ENCODE data around the gene PRELID3B. TPM values are rescaled to one million over a fixed set of nuclear protein-coding genes. Genes with fewer than 3 reads are reported as not detected.

Gene PRELID3B
- total RNA-seq, 2 experiments from 2014 or later, result 57.3 to 65.7 TPM

DNA sequence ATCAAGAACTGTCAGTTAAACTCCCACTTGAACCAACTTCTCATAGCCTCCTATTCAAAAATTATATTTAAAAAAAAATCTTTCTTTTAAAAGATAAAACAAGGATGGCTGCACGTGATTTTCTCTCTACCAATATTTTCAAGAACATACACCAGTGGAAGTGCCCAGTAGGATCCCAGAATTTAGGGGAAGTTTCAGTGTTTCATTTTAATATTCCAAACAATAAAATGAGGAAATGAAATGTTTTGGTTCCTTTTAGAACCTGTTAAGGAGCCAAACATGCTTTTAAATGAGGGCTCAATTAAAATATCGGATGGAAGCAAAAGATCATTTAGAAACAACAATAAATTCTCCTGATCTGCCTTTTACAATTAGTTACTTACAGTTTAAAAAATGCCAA is 26.4 kb upstream of the PRELID3B start:
- Mint-ChIP-seq H3K9me3 (no peaks in the 10 kb centered on the region), H3K4me3 (no peak overlapping the region), H3K27ac (no peak overlapping the region), H3K4me1 (no peaks in the 10 kb centered on the region), H3K36me3 (no peaks in the 10 kb centered on the region), H3K27me3 (peaks cover 34% of the 10 kb centered on the region)
- ATAC-seq (ENCODE audit: low read depth), result no peak
- POLR2A ChIA-PET, result no interaction called here
- DNase-seq, result no peak

DNA sequence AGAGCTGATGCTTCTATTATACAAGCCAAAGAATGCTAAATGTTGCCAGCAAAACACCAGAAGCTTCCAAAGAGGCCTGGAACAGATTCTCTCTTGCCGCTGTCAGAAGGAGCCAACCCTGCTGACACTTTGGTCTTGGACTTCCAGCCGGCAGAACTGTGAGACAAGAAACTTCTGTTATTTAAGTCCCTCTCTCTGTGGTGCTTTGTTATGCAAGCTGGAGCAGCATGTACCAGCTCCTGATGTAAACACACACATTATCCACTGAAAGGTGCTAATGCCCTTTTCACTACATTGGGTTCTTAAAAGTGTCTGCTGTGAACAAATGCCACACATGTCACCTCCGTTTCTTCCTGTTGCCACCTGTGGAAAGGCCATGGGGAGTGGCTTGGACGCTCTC is 25.9 kb upstream of the PRELID3B start:
- DNase-seq (no peak), ATAC-seq (ENCODE audit: low read depth) (no peak)
- Mint-ChIP-seq H3K36me3 (no peaks in the 10 kb centered on the region), H3K27me3 (peaks cover 38% of the 10 kb centered on the region), H3K9me3 (no peaks in the 10 kb centered on the region), H3K4me3 (no peak overlapping the region), H3K4me1 (no peaks in the 10 kb centered on the region), H3K27ac (no peak overlapping the region)
- POLR2A ChIA-PET, result no interaction called here

DNA sequence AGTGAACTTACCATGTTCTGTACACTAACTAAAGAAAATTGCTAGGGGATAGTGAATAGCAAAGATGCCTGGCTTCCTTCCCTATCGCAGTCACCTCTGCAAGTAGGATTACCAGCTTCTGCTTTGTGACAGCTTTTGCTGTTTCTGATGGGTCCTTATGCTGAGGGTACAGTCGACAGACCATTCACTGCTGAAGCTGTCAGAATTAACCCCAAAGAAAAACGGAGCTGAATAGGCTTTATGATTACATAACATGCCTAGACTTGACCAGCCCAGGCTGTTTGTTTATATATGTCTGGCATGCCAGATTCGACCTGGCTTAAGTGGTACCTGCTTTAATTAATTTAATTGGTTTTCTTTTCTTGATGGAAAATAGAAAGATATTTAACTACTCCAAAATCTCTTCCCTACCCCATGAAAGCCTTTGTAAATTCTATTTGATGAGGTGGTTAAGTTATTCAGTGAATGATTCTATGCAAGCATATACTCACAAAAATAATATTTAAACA is 21.7 kb upstream of the PRELID3B start:
- POLR2A ChIA-PET, result no interaction called here
- ATAC-seq (ENCODE audit: low read depth) (no peak), DNase-seq (no peak)
- Mint-ChIP-seq H3K4me3 (no peak overlapping the region), H3K9me3 (no peaks in the 10 kb centered on the region), H3K4me1 (no peaks in the 10 kb centered on the region), H3K27ac (no peak overlapping the region), H3K27me3 (peaks cover 47% of the 10 kb centered on the region), H3K36me3 (no peaks in the 10 kb centered on the region)

DNA sequence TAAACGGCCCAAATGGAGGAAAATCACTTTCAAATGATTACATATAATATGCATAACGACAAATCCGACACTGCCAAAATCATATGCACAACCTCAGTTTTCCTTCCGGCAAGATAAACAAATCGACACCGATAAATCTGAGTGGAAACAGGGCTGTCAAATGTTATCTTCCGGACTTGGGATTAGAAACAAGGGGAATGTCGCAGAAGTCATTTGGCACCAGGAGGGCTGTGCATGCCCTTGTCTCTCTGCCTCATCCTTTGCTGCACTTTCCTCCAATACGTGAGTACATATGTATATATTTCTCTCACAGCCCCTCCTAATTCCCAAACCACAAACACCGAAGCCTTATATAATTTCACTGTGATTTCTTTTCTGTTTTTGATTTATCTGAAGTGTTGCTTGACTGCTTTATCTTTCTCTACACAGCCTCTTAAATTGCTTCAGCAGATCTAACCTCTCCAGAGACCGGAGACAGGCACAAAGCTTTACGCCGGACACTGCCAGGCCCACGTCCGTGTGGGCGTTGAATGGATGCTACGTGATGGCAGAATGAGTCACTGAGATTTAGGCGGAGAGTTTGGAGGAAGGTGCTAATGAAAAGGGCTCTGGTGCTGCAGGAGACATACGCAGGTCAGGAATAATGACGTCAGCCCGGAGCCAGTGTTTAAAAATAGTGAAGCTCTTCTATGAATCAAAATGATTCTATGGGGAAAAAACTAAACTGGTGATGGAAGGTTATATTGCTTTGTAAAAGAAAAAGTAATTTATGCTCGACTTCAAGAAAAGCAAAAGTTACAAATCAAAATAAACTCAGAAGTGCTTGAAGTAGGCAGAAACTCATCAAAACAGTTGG is 21.0 kb upstream of the PRELID3B start:
- DNase-seq (no peak), ATAC-seq (ENCODE audit: low read depth) (no peak)
- no peak overlapping the region for H3K4me3 Mint-ChIP-seq
- H3K27me3 Mint-ChIP-seq, result peaks cover 45% of the 10 kb centered on the region
- POLR2A ChIA-PET, result no interaction called here
- H3K9me3 Mint-ChIP-seq, result no peaks in the 10 kb centered on the region
- H3K4me1 Mint-ChIP-seq, result no peaks in the 10 kb centered on the region
- H3K27ac Mint-ChIP-seq, result no peak overlapping the region
- H3K36me3 Mint-ChIP-seq, result no peaks in the 10 kb centered on the region

DNA sequence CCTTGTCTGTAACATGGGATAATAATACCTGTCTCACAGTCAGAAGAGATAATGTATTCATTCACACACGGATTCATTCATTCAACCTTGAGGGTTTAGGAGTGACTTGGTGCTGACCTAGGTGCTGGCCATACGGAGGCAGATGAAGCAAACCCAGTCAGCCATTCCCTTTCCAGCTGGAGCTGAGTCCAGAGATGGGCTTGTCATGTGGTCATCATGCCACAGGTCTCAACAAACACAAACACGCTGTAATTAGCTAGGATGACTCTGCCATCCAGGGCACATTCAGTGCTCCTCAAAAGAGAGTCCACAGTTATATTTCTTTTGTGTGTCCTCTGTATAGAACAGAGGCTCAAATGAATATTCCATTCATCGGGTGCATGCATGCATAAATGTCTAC is 19.5 kb upstream of the PRELID3B start:
- Mint-ChIP-seq H3K36me3 (no peaks in the 10 kb centered on the region), H3K4me1 (no peaks in the 10 kb centered on the region), H3K9me3 (no peaks in the 10 kb centered on the region), H3K27me3 (peaks cover 41% of the 10 kb centered on the region), H3K27ac (no peak overlapping the region), H3K4me3 (no peak overlapping the region)
- DNase-seq (no peak), ATAC-seq (ENCODE audit: low read depth) (no peak)
- POLR2A ChIA-PET, result no interaction called here

DNA sequence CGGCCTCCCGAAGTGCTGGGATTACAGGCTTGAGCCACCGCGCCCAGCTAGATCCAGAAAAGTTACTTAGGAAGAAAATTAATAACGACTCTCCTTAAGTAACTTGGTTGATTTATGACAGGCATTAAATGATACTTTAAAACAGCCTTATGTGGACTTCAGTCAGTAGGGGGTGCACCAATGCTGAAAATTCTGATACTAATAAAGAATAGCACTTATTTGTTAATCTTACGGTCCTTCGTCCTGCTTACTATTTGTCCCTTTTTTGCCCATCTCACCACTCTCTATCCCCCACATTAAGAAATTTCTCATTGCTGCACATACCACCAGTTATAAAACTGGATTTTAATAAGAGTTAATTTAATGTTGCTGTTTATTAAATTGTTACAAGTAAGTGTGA is 12.7 kb upstream of the PRELID3B start:
- POLR2A ChIA-PET, result no interaction called here
- H3K27me3 Mint-ChIP-seq, result peaks cover 45% of the 10 kb centered on the region

DNA sequence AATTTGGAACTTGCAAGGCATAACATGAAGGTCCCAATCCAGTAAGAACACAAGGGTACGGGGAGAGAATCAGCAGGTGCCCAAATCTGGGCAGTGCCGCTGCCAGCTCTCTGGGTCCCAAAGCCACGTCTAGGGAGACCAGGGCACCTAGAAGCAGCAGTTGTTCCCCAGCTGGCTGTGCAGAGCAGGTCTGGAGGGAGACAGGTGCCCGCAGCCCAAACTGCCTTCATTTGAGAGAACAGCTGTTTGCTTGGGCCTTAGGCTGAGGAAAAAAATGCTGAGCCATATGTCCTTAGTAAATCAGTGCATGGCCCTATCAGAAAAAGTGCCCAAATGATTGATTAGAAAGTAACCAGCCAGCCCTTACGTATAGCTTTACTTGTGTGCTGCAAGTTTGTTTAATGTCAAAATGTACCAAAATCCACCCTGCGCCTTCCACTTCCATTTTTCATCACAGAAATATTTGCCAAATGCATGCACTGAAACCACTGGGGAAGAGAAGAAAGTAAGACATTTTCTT is 9.1 kb upstream of the PRELID3B start:
- H3K27me3 Mint-ChIP-seq, result peaks cover 47% of the 10 kb centered on the region

More for the DNA sequence above, 12.7 kb upstream of the PRELID3B start:
- no peak for ATAC-seq (ENCODE audit: low read depth)
- Mint-ChIP-seq H3K27ac (no peak overlapping the region), H3K9me3 (no peaks in the 10 kb centered on the region), H3K36me3 (no peaks in the 10 kb centered on the region), H3K4me1 (peaks cover 2% of the 10 kb centered on the region), H3K4me3 (no peak overlapping the region)
- DNase-seq, result no peak

DNA sequence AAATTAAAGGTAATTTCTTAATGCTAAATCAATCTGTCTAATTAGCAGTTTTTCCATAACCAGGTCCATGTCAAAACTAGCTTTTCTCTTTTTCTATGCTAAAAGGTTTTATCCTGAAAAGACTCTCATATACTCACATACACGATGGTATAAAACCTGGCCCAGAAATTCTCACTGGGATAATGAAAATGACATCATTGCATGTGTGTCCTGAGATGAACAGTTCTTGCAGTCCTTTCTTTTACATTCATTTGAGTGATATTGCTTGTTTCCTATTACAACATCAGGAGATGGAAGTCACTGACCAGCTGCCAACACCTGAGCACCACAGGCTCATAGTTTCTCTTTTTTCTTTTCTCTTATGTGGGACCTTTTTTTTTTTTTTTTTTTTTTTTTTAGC is 7.9 kb upstream of the PRELID3B start:
- DNase-seq, result no peak
- H3K4me1 Mint-ChIP-seq, result peaks cover 9% of the 10 kb centered on the region
- H3K27me3 Mint-ChIP-seq, result peaks cover 41% of the 10 kb centered on the region
- H3K27ac Mint-ChIP-seq, result no peak overlapping the region
- no peak overlapping the region for H3K4me3 Mint-ChIP-seq
- POLR2A ChIA-PET, result no interaction called here
- no peaks in the 10 kb centered on the region for H3K9me3 Mint-ChIP-seq
- H3K36me3 Mint-ChIP-seq, result no peaks in the 10 kb centered on the region
- ATAC-seq (ENCODE audit: low read depth), result no peak

More for the DNA sequence above, 9.1 kb upstream of the PRELID3B start:
- H3K36me3 Mint-ChIP-seq, result no peaks in the 10 kb centered on the region
- ATAC-seq (ENCODE audit: low read depth), result no peak
- no peak overlapping the region for H3K27ac Mint-ChIP-seq
- POLR2A ChIA-PET, result interaction anchor here (1.1 kb wide), 1 partner anchor 20 kb away, joined by 4 read pairs; the partner anchor contains the start of gene ATP5F1E
- no peak overlapping the region for H3K4me3 Mint-ChIP-seq
- no peaks in the 10 kb centered on the region for H3K9me3 Mint-ChIP-seq
- peaks cover 9% of the 10 kb centered on the region for H3K4me1 Mint-ChIP-seq
- no peak for DNase-seq

DNA sequence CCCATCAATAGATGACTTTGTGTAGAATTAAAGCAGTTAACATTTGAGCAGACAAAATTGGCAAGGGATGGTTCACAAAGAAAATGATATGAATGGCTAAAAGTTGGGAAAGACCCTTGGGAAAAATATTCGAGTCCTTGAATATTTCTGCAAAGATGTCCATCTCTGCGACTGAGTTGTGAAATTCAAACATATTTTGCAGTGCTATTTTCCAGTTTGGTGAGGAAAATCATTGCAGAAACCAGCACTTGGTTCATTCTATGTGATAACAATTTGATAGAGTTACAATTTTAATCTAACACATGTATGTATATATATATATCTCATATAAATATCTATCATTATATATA is 6.1 kb upstream of the PRELID3B start:
- H3K36me3 Mint-ChIP-seq, result no peaks in the 10 kb centered on the region
- POLR2A ChIA-PET, result no interaction called here
- H3K27me3 Mint-ChIP-seq, result peaks cover 28% of the 10 kb centered on the region
- H3K4me1 Mint-ChIP-seq, result peaks cover 18% of the 10 kb centered on the region
- no peak for ATAC-seq (ENCODE audit: low read depth)
- no peak overlapping the region for H3K27ac Mint-ChIP-seq
- H3K4me3 Mint-ChIP-seq, result no peak overlapping the region
- DNase-seq, result no peak
- H3K9me3 Mint-ChIP-seq, result no peaks in the 10 kb centered on the region

DNA sequence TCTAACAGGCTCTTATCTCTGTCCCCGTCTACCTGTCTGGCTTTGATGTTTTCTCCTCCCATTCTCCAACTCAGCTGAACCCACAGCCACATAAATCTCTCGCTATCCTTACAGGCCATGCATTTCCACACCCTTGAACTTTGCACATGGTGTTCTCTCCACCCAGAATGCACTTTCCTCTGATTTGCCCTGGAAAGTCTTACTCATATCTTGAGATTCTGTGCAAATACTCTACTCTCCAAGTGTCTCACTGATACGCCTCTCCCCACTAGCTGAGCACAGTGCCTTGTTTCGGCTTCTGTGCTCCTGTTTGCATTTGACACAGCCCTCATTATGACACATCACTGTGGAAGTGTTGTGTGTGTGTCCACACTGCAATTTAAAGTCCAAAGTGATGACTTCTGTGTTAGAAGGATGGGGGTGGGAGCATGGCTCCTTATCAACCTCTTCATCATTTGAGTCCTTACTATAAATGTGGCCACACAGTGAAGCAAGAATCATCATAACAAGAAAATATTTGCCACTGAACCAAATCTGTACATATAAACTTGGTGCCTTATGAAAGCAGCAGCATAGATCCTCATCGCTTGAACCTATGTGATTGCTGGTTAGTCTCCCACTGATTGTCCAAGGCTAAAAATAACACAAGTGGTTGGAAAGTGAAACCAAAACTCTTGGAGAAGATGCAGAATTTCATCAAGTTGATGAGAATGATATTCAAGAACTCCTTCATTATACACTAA is 5.5 kb upstream of the PRELID3B start:
- Mint-ChIP-seq H3K27ac (no peak overlapping the region), H3K9me3 (no peaks in the 10 kb centered on the region), H3K27me3 (peaks cover 23% of the 10 kb centered on the region), H3K4me1 (peaks cover 23% of the 10 kb centered on the region), H3K4me3 (no peak overlapping the region), H3K36me3 (no peaks in the 10 kb centered on the region)
- no peak for DNase-seq
- no peak for ATAC-seq (ENCODE audit: low read depth)
- POLR2A ChIA-PET, result no interaction called here

DNA sequence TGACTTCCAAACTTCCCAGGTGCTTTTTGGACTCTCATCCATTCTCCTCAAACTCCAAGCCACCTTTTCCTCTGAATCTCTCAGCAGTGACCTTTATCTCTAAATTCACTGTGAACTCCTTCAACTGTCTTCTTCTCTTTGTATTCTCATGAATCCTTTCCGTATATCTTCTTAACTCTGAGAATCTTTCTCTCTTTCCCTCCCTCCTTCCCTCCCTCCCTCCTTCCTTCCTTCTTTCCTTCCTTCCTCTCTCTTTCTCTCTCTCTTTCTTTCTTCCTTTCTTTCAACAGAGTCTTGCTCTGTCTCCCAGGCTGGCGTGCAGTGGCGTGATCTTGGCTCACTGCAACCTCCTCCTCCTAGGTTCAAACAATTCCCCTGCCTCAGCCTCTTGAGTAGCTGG is 4.3 kb upstream of the PRELID3B start:
- Mint-ChIP-seq H3K9me3 (no peaks in the 10 kb centered on the region), H3K4me1 (peaks cover 24% of the 10 kb centered on the region), H3K27me3 (peaks cover 19% of the 10 kb centered on the region), H3K4me3 (no peak overlapping the region), H3K36me3 (no peaks in the 10 kb centered on the region), H3K27ac (no peak overlapping the region)
- POLR2A ChIA-PET, result no interaction called here
- DNase-seq (no peak), ATAC-seq (ENCODE audit: low read depth) (no peak)

DNA sequence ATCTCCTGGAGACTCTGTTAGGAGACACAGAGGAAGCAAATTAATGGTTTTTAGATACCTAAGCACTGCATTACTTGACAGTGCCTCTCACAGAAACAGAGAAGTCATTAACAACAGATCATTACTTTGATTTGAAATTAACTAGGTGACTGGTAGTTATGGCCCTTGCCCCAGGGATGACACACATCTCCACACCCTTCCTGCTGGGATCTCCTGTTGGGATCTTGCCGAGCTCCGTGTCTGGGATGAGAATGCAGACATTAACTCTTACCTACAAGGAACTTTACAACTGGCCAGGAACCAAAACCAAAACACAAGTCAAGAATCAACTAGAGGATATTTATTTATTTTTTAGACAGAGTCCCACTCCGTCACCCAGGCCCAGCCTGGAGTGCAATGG is 2.2 kb upstream of the PRELID3B start:
- no peak for ATAC-seq (ENCODE audit: low read depth)
- POLR2A ChIA-PET, result no interaction called here

DNA sequence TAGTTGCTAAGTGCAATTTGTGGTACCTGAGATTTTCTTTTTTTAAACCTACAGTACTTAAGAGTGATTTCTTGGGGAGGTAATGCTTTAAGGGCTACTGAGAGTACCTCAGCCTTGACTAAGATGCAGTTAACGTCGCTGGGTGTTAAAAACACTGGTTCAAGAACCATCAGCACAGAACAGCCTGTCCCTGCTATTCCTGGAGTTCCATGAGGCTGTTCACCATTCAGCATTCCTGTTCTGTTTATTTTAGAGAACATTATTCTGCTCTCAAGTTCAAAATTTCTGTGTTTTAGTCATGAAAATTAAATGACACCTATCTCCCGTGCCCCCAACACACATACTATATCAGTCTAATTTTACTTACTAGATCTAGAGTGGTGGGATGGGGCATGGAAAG is 1.7 kb upstream of the PRELID3B start:
- Mint-ChIP-seq H3K4me1 (peaks cover 46% of the 10 kb centered on the region), H3K9me3 (no peaks in the 10 kb centered on the region), H3K27ac (no peak overlapping the region), H3K4me3 (no peak overlapping the region), H3K36me3 (peaks cover 11% of the 10 kb centered on the region), H3K27me3 (peaks cover under 1% of the 10 kb centered on the region)
- POLR2A ChIA-PET, result interaction anchor here (4.9 kb wide), 1 partner anchor 12 kb away, joined by 59 read pairs; the partner anchor contains the start of gene ATP5F1E
- DNase-seq (no peak), ATAC-seq (ENCODE audit: low read depth) (no peak)

More for the DNA sequence above, 2.2 kb upstream of the PRELID3B start:
- H3K4me1 Mint-ChIP-seq, result peaks cover 41% of the 10 kb centered on the region
- H3K9me3 Mint-ChIP-seq, result no peaks in the 10 kb centered on the region
- peaks cover 10% of the 10 kb centered on the region for H3K36me3 Mint-ChIP-seq
- H3K27ac Mint-ChIP-seq, result no peak overlapping the region
- DNase-seq, result no peak
- H3K27me3 Mint-ChIP-seq, result peaks cover 2% of the 10 kb centered on the region
- no peak overlapping the region for H3K4me3 Mint-ChIP-seq

Measured in activated naive CD8-positive, alpha-beta T cell treated with anti-CD3 and anti-CD28 coated beads, Interleukin-2, amount 10 ng/mL, durations not matched to agents 7 days and 5 days (primary cell).